RPMI7951 (cell line): ENCODE data around the gene ZFPM1. TPM values are rescaled to one million over a fixed set of nuclear protein-coding genes. Genes with fewer than 3 reads are reported as not detected.
A peak's percentile ranks its signal among the peaks of the same experiment; 100 is the strongest.

Experiments
- DNase-seq: peaks from one replicate; pipeline ENCODE4 v3.0.0-alpha.2; 2012; ENCODE audit warnings: low read depth
- total RNA-seq: library from RNA; depleted of rRNA; stranded (reverse); fragments of >200 nt; shearing (Covaris generic); gene quantifications from 2 replicates; pipeline ENCODE4 v1.2.3, GENCODE V29; 2014; rRNA removed

The ZFPM1 gene
- total RNA-seq, 1 experiment from 2014 or later: 1.1 TPM

GRCh38 chr16:88566158-88566557 is 113.1 kb downstream of the ZFPM1 start:
- DNase-seq: peak; percentile 53

GRCh38 chr16:88568710-88569613 is 115.9 kb downstream of the ZFPM1 start:
- DNase-seq: no peak

GRCh38 chr16:88569614-88569984 is 116.5 kb downstream of the ZFPM1 start:
- DNase-seq: peak; percentile 14

- DNase-seq: peak; percentile 92
These were observed 117.1 kb downstream of the ZFPM1 start, which contains the start of gene ZC3H18 for GRCh38 chr16:88569985-88570690. ZC3H18 (plus strand) TSS chr16:88570403; CDS start chr16:88577124, 6,721 bp downstream.

- peak; percentile 26 for DNase-seq
These were observed 117.6 kb downstream of the ZFPM1 start for GRCh38 chr16:88570691-88571092.

GRCh38 chr16:88575251-88575650 is 122.2 kb downstream of the ZFPM1 start:
- no peak for DNase-seq

GRCh38 chr16:88576307-88576706 is 123.2 kb downstream of the ZFPM1 start:
- no peak for DNase-seq

GRCh38 chr16:88577166-88577565 is 124.1 kb downstream of the ZFPM1 start:
- DNase-seq: no peak

- DNase-seq: no peak
These were observed 125.6 kb downstream of the ZFPM1 start for GRCh38 chr16:88578446-88579313.

- no peak for DNase-seq
These were observed 127.3 kb downstream of the ZFPM1 start for GRCh38 chr16:88580371-88580770.

GRCh38 chr16:88581033-88581432 is 128.0 kb downstream of the ZFPM1 start:
- no peak for DNase-seq

GRCh38 chr16:88582912-88583575 is 130.0 kb downstream of the ZFPM1 start:
- DNase-seq: no peak

GRCh38 chr16:88584676-88585075 is 131.6 kb downstream of the ZFPM1 start:
- no peak for DNase-seq

GRCh38 chr16:88585269-88585668 is 132.2 kb downstream of the ZFPM1 start:
- DNase-seq: no peak

GRCh38 chr16:88585927-88586581 is 133.0 kb downstream of the ZFPM1 start:
- DNase-seq: no peak

Other genes with a start within 250 kb of the ZFPM1 start
- 0.12 and 0.39 TPM in 2 replicates for gene ZNF469, start 70.3 kb upstream of the ZFPM1 start, total RNA-seq
- gene ZC3H18, start 117.1 kb downstream of the ZFPM1 start, total RNA-seq: 6.4 and 7.9 TPM in 2 replicates
- not detected in 2 replicates for gene IL17C, start 185.3 kb downstream of the ZFPM1 start, total RNA-seq
- gene CYBA, start 197.8 kb downstream of the ZFPM1 start, total RNA-seq: 30.9 and 40.5 TPM in 2 replicates
- gene MVD, start 209.8 kb downstream of the ZFPM1 start, total RNA-seq: 27.8 and 31.3 TPM in 2 replicates
- gene SNAI3, start 233.2 kb downstream of the ZFPM1 start, total RNA-seq: not detected in 2 replicates